Ishikawa (cell line): ENCODE data around the gene GABRB1.

Source experiments
- CEBPB ChIP-seq: IDR thresholded peaks from 2 replicates; pipeline ENCODE4 v1.6.1; 2012
- CREB1 ChIP-seq: IDR thresholded peaks from 2 replicates; pipeline ENCODE4 v1.6.1; 2012; ENCODE audit warnings: low read depth
- EGR1 ChIP-seq: IDR thresholded peaks from 2 replicates; pipeline ENCODE4 v1.6.1; 2012
- EP300 ChIP-seq: IDR thresholded peaks from 2 replicates; pipeline ENCODE4 v1.6.1; 2012; ENCODE audit warnings: borderline replicate concordance
- FOXM1 ChIP-seq: IDR thresholded peaks from 2 replicates; pipeline ENCODE4 v1.6.1; 2012; ENCODE audit warnings: low read depth, borderline replicate concordance
- NFIC ChIP-seq: IDR thresholded peaks from 2 replicates; pipeline ENCODE4 v1.6.1; 2012
- RAD21 ChIP-seq: IDR thresholded peaks from 2 replicates; pipeline ENCODE4 v1.6.1; 2012; ENCODE audit warnings: low read depth
- TAF1 ChIP-seq: IDR thresholded peaks from 2 replicates; pipeline ENCODE4 v1.6.1; 2012; ENCODE audit warnings: low read depth, mild to moderate bottlenecking
- TCF12 ChIP-seq: IDR thresholded peaks from 2 replicates; pipeline ENCODE4 v1.6.1; 2012; ENCODE audit warnings: low read depth
- TEAD4 ChIP-seq: IDR thresholded peaks from 2 replicates; pipeline ENCODE4 v1.6.1; 2012
- YY1 ChIP-seq: IDR thresholded peaks from 2 replicates; pipeline ENCODE4 v1.6.1; 2012; ENCODE audit warnings: low read depth
- ZBTB7A ChIP-seq: IDR thresholded peaks from 2 replicates; pipeline ENCODE4 v1.6.1; 2012; ENCODE audit warnings: low read depth
- TF ChIP-seq, protein P1 (sequence below): IDR thresholded peaks from 2 replicates; pipeline ENCODE4 v1.6.1; 2012; ENCODE audit warnings: low read depth, mild to moderate bottlenecking
- TF ChIP-seq, protein P2 (sequence below): IDR thresholded peaks from 2 replicates; pipeline ENCODE4 v1.6.1; 2012
- TF ChIP-seq, protein P3 (sequence below): IDR thresholded peaks from 2 replicates; pipeline ENCODE4 v1.6.1; 2012

The GABRB1 gene

DNA sequence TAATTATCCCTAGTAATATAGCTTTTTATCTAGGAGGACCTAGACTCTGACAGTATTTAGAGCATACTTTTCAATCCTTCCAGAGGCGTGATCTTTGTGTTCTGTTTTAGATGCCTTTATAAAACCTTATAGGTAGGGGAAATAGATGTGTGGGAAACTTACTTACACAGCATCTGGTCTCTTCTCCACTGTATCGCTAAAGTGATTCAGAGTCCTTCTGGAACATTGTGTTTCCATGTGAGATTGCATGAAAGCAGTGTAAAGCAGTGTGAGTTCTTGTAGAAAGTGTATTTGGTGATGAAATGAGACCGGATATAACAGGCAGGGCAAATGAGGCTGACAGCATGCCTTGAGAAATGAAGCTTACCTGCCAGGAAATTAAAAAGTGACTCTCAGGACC is 9.5 kb downstream of the GABRB1 start:
- TF ChIP-seq, protein P1, sequence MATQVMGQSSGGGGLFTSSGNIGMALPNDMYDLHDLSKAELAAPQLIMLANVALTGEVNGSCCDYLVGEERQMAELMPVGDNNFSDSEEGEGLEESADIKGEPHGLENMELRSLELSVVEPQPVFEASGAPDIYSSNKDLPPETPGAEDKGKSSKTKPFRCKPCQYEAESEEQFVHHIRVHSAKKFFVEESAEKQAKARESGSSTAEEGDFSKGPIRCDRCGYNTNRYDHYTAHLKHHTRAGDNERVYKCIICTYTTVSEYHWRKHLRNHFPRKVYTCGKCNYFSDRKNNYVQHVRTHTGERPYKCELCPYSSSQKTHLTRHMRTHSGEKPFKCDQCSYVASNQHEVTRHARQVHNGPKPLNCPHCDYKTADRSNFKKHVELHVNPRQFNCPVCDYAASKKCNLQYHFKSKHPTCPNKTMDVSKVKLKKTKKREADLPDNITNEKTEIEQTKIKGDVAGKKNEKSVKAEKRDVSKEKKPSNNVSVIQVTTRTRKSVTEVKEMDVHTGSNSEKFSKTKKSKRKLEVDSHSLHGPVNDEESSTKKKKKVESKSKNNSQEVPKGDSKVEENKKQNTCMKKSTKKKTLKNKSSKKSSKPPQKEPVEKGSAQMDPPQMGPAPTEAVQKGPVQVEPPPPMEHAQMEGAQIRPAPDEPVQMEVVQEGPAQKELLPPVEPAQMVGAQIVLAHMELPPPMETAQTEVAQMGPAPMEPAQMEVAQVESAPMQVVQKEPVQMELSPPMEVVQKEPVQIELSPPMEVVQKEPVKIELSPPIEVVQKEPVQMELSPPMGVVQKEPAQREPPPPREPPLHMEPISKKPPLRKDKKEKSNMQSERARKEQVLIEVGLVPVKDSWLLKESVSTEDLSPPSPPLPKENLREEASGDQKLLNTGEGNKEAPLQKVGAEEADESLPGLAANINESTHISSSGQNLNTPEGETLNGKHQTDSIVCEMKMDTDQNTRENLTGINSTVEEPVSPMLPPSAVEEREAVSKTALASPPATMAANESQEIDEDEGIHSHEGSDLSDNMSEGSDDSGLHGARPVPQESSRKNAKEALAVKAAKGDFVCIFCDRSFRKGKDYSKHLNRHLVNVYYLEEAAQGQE = no peak
- no peak for TF ChIP-seq TAF1
- TF ChIP-seq CEBPB = no peak
- TF ChIP-seq, protein P2, sequence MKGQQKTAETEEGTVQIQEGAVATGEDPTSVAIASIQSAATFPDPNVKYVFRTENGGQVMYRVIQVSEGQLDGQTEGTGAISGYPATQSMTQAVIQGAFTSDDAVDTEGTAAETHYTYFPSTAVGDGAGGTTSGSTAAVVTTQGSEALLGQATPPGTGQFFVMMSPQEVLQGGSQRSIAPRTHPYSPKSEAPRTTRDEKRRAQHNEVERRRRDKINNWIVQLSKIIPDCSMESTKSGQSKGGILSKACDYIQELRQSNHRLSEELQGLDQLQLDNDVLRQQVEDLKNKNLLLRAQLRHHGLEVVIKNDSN = no peak
- TF ChIP-seq, protein P3, sequence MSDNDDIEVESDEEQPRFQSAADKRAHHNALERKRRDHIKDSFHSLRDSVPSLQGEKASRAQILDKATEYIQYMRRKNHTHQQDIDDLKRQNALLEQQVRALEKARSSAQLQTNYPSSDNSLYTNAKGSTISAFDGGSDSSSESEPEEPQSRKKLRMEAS = no peak
- no peak for TF ChIP-seq NFIC
- no peak for TF ChIP-seq TEAD4
- TF ChIP-seq YY1 = no peak

DNA sequence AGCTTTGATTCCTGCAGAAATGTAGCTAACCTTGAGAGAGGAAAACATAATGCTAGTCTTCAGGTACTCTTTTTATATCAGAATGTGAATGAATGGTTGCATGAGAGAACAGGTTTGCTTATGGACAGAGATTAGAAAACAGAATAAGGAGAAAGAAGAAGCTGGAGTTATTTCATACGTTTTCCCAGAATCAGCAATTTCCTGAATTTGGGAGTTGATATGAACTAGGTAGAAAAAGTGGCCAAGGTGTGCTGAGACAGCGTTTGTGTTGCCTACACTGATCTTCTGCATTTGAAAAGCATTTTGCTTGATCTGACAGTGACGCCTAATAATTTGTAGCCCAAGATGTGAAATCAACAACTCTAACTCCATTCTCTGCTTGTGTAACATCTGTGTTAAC is 12.5 kb downstream of the GABRB1 start:
- TF ChIP-seq ZBTB7A = no peak
- no peak for TF ChIP-seq TCF12
- no peak for TF ChIP-seq YY1
- no peak for TF ChIP-seq EGR1
- no peak for TF ChIP-seq NFIC
- no peak for TF ChIP-seq FOXM1
- TF ChIP-seq EP300 = no peak
- no peak for TF ChIP-seq TAF1
- no peak for TF ChIP-seq RAD21
- TF ChIP-seq CEBPB = no peak

DNA sequence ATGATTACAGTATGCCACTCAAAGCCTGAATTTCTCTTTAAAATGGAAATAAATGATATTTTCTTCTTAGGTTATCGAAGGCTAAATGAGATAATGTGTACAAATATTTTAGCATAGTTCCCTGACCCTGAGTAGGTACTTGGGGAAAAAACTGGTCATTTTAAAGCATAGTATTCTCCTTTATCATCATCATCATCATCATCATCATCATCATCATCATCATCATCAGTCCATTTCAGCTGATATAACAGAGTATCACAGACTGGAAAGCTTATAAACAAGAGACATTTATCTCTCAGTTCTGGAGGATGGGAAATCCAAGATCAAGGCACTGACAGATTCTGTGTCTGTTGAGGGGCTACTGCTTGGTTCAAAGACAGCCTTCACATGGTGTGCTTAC is 13.9 kb downstream of the GABRB1 start:
- no peak for TF ChIP-seq TCF12
- no peak for TF ChIP-seq NFIC

DNA sequence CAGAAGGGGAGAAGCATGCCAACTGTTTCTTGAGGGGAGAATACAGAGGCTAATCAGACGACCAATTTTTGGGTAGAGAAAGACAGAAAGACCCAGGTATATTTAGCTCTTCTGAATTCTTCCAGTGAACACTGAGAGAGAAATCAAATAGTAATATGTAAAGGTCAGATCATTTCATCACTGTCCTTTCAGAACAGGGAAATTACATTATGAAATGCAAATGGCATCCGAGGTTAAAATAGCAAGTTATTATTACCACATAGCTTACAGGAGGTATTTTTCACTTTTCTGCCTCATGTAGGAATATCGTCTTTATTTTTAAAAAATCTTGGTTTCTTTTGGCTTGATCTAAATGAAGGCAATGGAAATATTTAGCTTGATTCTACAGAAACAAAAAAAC is 18.0 kb downstream of the GABRB1 start:
- TF ChIP-seq FOXM1 = no peak
- TF ChIP-seq, protein P3 = no peak

DNA sequence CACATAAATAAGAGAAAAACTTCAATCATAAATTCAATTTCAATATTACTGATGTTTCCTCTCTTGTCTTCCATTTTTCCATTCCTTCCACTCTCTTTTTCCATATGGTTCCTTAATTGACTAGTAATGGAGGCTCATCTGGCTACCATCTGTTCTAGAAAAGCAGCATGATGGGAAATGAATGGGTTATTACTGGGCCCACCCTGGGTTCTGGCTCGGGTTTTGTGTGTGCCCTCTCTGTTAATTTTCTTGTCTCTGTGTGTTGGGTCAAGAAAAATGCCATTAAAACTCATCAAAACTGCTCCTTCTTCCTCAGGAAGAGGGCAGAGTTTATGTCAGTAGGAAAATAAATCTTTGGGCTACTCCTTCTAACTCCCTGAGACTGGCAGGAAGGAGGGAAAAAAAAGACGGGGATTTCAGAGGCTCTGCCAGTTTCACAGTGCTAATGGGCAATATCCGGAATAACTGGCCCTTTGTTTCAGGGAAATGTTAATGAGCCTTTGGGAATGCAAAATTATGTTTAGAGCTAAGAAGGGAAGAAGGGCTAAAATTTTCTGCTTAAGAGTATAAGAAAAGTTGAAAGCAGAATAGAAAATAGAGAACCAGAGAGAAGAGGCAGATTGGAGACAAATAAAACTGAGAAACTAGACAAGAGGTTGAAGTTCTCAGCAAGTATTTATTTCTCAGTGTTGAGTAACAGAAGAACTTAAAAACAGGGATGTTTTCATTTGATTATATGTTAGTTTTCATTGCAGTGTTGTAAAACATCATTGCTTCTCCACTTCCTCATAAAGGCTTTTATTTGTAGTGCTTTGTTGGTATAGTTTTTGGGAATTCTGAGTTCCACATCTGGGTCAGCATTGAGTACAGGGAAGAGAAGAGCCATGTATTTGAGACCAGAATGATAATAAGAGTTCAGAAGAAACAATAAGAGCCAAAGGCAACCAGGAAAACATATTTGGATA is 19.7 kb downstream of the GABRB1 start:
- TF ChIP-seq CREB1 = no peak
- no peak for TF ChIP-seq YY1
- no peak for TF ChIP-seq FOXM1
- TF ChIP-seq ZBTB7A = no peak
- TF ChIP-seq, protein P3 = no peak
- TF ChIP-seq, protein P2 = no peak
- no peak for TF ChIP-seq TAF1
- TF ChIP-seq EGR1 = no peak
- no peak for TF ChIP-seq EP300
- TF ChIP-seq TEAD4 = no peak
- no peak for TF ChIP-seq TCF12
- TF ChIP-seq, protein P1 = no peak

DNA sequence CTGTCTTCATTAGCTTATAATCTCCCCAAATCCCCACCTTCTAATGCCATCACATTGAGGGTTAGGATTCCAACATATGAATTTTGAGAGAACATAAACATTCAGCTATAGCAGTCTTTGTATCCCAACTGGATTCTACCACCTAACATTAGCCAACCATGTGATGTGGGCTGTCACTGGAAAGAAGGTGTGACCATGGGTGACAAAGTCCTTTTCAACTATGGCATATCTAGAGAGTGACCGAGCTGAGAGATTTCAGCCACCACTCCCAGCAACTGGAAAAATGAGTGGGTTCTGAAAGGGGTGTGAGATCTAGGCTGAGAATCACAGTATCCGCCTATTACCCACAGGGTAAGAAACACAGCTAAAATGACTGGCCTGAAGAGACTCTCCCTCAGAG is 22.1 kb downstream of the GABRB1 start:
- TF ChIP-seq TEAD4 = no peak
- no peak for TF ChIP-seq EGR1
- TF ChIP-seq, protein P3 = no peak
- TF ChIP-seq NFIC = no peak
- TF ChIP-seq CREB1 = no peak
- no peak for TF ChIP-seq CEBPB
- TF ChIP-seq EP300 = no peak
- TF ChIP-seq ZBTB7A = no peak
